NCI-H748 (cell line): ENCODE data around the gene TMEM270.

Experiments
- DNase-seq: peaks from one replicate; lab custom pipeline; 2025; ENCODE audit not compliant: unreplicated experiment; lab: John Stamatoyannopoulos, UW

TMEM270 gene

GRCh38 chr7:73885433-73885974, 24.5 kb downstream of the TMEM270 start:
- DNase-seq = no peak

GRCh38 chr7:73885975-73886798, 25.2 kb downstream of the TMEM270 start:
- DNase-seq = no peak

DNA sequence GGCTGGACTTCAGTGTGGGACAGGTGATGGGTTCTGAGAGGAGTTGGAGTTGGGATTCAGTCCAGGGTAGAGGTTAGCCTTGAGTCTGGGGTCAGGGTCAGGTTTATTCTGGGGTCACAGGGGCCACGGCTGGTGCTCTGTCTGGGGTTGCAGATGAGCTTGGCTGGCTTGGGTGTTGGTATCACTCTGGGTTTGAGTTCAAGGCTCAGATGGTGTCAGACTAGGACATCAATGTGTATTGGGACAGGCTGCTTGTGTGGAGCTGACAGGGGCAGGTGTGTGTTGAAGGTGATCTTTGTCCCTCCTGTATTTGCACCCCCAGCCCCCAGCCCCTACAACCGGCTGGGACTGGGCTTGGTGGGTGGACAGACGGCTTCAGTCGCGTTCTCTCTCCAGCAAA, 26.8 kb downstream of the TMEM270 start:
- no peak for DNase-seq

- peak; percentile 25 for DNase-seq
Measured at GRCh38 chr7:73888959-73889358, 28.0 kb downstream of the TMEM270 start.

- no peak for DNase-seq
Measured at GRCh38 chr7:73890555-73891147, 29.7 kb downstream of the TMEM270 start.

GRCh38 chr7:73891178-73891885, 30.4 kb downstream of the TMEM270 start:
- DNase-seq = no peak

GRCh38 chr7:73892003-73892999, 31.3 kb downstream of the TMEM270 start:
- no peak for DNase-seq

DNA sequence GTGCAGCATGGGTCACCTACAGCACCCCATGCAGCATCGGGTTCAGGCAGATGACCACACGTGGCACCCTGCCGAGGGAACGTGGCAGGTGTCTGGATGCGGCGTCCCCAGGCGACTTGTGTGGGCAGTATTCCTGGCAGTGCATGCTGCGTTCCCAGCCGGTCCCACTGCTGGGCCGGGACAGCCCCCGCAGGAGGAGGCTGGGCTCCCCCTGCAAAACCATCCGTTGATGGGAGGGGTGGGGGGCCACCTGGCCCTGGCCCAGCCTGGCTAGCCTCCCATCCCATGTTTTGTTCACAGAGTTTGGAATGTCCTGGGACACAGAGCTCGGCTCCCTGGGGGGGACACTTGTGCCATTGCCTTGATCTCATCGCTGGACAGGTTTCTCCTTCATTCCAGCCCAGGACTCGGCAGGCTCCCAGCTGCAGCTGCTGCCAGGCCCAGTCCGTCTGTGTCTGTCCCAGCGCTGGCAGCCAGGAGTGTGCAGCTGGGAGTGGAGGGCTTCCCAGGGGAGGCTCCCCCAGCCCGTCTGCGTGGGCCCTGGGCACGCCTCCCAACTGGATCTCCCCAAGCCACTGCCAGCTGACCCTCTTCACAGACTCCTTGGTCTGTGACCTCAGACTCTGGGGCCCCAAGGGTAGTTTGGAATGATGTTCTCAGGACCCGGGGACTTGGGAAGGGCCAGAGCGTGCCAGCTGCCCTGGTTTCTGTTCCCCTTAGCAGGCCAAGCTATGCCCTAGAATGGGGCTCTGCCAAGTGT, 32.6 kb downstream of the TMEM270 start:
- no peak for DNase-seq

GRCh38 chr7:73894166-73894565, 33.2 kb downstream of the TMEM270 start:
- DNase-seq = no peak

GRCh38 chr7:73894733-73895551, 34.0 kb downstream of the TMEM270 start:
- no peak for DNase-seq

DNA sequence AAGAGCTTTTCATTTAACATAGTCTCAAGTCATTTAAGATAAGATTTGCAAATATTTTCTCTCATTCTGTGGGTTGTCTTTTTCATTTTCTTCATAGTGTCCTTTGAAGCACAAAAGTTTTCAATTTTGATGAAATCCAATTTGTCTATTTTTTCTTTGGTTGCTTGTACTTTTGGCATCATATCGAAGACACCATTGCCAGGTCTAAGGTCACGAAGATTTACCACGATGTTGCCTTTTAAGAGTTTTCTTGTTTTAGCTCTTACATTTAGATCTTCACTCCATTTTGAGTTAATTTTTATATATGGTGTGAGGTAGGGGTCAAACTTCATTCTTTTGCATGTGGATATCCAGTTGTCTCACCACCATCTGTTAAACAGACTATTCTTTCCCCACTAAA, 34.7 kb downstream of the TMEM270 start:
- DNase-seq = no peak

- no peak for DNase-seq
Measured at GRCh38 chr7:73896454-73896853, 35.5 kb downstream of the TMEM270 start.

DNA sequence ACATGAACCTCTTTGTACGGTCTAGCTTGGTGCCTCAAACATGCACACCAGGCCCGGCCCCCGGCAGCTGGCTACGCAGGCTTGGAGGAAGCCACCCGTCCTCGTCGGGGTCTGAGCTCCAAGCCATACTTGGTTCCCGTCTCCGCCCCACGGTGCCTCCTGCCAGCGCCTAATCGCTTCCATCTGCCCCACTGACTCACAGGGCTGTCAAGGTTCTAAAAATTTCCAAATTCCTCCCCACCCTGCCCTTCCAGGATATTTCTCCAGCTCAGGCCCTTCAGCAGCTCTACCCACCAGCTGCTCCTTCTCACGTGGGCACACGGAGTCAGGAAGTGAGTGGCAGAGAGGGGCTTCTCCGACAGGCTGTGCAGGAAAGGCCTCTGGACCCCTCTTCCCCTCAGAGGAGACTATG, 38.8 kb downstream of the TMEM270 start:
- DNase-seq = no peak

GRCh38 chr7:73900286-73900685, 39.3 kb downstream of the TMEM270 start:
- DNase-seq = no peak

DNA sequence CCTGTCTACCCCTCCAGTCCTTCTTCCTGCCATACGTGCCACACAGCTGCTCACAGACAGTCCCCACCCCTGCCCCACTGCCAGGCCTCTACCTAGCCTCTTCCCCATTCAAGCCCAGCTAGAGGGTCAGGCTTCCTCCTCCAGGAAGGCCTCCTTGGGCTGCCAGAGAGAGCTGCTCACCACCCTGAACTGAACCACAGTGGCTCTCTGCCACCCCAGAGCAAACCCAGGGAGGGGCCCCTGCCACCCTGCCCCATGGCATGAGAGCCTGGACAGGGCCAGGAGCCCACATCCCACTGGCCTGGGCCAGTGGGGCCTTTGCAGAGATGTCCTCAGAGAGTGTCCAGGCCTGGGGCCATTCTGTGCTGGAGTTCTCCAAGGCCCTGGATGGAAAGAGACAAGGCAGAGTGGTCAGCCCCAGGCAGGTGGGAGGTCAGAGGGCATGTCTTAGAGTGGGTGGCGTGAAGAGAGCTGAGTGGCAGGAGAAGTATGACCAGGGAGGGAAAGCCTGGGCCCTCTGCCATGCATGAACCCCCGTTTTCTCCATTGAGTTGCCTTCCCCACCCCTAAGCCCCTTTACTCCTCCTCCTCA, 40.4 kb downstream of the TMEM270 start:
- DNase-seq = no peak

DNA sequence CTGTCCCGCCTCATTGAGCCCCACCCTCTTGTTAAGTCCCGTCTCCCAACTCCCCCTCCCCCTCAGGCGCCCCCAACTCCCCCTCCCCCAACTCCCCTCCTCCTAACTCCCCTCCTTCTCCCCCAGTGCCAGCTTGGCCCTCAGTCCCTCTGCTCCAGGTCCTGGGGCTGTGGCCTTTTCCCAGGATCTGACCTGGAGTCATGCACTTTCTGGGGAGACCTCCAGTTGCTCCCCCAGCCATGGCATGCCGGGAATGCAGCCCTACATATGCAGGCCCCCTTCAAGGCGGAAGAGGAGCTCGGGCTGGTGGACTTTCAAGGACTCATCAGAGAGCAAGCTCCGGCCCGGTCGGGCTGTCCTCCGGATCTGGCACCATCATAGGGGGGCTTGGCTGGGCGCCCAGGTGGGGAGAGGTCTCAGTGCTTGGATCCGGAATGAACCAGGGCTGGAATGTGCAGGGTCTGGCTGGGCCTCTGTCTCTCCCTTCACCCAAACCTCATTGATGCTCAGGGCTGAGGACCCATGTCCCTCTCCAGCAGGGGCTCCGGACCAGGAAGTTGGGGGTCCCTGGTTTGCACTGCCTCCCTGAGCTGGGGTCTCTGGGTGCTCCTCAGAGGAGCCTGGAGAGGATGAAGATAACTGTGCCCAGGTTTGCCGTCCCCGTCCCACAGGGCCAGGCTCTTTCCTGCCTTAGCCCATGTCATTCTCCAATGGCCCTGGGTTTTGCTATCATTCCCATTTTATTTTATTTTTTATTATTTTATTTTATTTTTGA, 41.1 kb downstream of the TMEM270 start:
- no peak for DNase-seq

DNA sequence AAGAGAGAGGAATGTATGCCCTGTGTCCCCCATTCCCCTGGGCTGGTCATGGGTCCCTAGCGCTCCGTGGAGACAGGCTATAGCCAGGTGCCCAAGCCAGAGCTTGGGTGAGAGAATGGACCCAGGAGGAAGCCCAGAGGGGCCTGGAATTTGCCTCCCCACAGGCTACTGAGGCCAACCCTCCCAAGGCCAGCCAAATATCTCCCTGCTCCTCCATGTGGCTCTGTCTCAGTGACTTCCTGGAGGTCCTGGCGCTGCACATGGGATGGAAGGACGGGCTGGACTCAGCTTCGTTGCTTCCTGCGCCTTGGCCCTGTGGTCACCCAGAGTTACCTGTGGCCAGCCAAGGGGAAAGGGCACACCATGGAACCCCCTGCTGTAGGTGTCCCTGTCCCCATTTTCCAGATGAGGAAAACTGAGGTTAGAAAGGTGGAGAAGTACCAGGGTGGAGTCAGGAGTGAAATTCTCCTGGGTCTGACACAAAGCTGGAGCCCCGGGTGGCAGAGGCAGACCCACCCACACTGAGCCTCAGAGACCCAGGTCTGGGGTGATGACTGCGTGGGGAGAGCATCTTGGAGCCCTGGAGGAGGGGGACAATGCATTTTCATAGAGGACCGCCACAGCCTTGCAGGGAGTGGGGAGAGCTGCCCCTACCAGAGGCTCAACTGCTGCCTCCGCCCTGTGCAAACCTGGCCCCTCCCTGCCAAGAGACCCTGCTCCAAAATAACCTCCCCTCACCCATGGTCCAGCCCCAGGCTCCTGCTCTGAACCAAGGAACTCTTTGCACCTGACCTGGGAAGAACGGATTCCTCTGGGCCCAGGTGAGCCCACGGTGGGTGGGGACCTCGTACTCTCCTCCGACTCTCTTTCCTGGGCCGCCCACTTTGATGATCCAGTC, 42.6 kb downstream of the TMEM270 start:
- DNase-seq = no peak
